Right renal cortex interstitium (tissue), 3 donors: ENCODE data around the gene NPPB. TPM values are rescaled to one million over a fixed set of nuclear protein-coding genes. Genes with fewer than 3 reads are reported as not detected.

ENCODE experiments used
- DNase-seq, 3 donors: peaks; one replicate each; pipeline ENCODE4 v3.0.0-alpha.2; 2013; ENCODE audit warnings: low read depth in 3 of 3, low spot score in 2 of 3
- polyA plus RNA-seq, 3 donors: library from polyadenylated mRNA; unstranded; fragments of 120-200 nt; gene quantifications; one replicate each; pipeline ENCODE4 v1.2.1, GENCODE V29; 2013; ENCODE audit not compliant: insufficient read length in 3 of 3

The NPPB gene
- polyA plus RNA-seq, 3 donors = not detected

DNA sequence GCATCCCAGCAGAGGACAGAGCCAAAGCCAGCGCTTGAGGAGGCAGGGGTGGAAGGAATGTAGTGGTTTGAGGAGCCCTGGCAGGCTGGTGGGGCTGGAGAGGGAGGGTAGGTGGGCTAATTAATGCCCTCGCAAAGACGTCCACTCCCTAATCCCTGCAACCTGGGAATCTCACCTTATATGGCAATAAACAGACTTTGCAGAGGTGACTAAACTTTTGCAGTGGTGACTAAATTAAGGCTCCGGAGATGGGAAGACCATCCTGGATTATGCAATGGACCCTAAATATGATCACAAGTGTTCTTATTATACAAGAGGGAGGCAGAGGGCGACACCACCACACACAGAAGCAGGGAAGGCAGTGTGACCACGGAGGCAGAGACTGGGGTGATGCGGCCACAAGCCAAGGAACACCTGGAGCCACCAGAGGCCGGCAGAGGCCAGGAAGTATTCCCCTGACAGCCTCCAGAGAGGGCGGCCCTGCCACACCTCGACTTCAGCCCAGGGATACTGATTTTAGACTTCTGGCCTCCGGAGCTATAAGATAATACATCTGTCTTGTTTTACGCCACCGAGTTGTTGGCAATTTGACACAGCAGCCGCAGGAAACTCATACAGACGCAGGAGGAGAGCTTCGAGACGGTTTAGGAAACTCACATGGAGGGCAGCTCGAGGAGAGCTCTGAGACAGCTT is 23.1 kb upstream of the NPPB start:
- DNase-seq = no peak

DNA sequence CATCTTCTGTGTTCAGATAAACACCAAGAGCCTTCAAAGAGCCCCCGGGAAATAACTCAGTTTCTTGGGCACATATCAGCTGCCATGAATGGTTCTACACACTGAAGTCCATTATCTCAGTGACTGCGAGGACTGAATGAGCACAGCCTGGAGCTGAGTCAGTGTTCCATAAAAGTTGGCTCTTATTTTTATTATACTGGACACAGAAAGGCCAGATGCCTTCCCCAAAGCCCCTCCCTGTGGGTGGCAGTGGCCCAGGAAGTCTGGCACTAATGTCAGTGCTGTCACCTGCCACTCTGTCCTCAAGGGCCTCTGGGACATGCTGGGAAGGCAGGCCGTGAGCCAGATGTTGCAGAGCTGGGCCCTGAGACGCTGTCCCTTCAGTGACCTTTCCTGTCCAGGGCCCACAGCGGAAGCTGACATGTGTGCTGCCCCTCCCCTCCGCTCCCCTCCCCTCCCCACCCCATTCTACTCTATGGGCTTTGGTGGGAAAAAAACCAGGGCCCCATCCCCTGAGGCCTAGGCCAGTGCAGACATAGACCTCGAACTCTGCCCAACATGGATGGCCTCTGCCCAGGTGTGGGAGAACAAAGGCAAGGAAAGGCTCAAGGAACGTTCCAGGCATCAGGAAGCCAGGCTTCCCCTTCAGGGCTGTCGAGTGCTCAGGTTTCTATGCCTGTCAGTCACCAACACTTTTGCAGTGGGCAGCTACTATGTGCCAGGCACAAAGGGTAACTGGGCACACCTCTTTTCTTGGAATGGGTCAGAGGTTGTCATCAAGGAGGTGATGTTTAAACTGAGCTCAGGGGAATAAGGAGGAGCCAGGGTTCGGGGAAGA is 22.4 kb upstream of the NPPB start:
- DNase-seq = no peak

DNA sequence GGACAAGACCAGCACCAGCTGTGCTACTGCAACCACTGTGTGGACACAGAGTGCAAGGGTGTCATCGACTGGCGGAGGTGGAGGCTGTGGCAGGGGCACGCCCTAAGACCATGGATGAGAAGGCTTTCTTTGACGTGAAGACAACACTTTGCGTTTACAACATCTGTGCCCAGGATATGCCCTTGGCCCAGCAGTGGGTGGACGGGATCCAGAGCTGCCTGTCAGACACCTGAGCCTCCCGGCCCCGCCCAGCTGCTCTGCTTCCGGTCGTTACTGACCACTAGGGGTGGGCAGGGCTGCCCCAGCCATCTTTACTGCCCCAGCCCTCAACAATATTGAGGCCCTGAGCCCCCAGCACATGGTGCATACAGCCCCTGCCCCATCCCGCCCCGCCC is 21.4 kb upstream of the NPPB start:
- no peak for DNase-seq

DNA sequence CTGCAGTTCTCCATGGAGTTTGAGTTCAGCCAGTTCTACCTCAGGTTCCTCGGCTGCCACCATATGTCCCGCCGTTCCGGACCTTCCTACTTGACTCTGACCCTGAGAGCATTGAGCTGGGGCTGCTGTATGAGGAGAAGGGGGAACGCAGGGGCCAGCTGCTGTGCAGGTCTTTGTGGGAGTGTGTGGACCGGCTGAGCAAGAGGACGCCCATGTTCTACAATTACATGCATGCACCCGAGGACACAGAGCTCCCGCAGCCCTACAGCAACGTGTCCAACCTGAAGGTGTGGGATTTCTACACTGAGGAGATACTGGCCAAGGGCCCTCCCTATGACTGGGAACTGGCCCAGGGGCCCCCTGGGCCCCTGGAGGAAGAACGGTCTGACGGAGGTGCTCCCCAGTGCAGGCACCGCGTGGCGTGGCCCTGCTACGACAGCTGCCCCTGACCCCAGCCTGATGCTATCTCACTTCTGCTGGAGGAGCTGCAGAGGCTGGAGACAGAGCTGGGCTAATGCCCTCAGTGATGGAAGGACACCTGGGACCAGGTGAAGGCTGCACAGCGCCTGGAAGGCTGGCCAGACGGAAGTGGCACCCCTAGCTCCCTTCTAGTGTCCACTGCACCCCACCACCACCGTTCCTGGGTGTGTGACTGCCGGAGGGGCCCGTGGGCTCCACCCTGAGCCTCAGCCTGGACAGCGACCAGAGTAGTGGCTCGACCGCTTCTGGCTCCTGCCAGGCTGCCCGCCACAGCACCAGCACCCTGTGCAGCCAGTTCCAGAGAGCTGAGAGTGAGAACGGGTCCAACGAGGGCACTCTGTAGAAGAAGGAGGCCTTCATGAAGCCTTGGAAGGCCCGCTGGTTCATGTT is 20.8 kb upstream of the NPPB start:
- DNase-seq = no peak

DNA sequence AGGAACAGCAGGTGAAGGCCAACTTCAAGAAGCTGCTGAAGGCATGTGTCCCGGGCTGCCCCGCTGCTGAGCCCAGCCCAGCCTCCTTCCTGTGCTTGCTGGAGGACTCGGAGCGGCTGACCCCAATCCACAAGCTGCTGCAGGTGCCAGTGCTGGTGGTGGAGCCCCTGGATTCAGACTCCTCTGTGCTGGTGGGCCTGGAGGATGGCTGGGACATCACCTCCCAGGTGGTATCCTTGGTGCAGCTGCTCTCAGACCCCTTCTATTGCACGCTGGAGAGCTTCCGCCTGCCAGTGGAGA is 20.1 kb upstream of the NPPB start:
- no peak for DNase-seq

DNA sequence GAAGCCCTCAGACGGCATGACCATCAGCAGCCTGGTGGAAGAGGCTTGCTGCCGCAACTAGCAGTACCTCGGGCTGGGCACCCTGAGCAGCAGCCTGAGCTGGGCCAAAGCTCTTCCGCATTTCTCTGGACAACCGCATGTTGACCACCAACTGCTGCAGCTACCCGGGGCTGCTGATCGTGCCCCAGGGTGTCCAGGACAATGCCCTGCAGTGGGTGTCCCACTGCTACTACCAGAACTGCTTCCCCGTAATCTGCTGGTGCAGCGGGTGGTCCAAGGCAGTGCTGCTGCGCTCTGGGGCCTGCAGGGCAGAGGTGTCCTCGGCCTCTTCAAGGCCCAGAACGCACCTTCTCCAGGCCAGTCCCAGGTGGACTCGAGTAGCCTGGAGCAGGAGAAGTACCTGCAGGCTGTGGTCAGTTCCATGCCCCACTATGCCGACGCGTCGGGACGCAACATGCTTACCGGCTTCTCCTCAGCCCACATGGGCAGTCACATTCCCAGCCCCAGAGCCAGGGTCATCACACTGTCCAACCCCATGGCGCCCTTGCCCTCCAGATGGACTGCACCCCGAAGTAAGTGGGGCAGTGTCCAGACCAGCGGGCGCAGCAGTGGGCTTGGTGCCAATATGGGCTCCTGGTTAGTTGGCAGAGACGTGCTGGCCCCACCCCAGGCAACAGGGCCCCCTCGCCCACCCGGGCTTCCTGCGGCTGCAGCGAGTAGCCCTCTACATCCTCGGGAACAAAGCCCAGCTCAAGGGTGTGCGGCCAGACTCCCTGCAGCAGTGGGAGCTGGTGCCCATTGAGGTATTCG is 19.5 kb upstream of the NPPB start:
- no peak for DNase-seq

DNA sequence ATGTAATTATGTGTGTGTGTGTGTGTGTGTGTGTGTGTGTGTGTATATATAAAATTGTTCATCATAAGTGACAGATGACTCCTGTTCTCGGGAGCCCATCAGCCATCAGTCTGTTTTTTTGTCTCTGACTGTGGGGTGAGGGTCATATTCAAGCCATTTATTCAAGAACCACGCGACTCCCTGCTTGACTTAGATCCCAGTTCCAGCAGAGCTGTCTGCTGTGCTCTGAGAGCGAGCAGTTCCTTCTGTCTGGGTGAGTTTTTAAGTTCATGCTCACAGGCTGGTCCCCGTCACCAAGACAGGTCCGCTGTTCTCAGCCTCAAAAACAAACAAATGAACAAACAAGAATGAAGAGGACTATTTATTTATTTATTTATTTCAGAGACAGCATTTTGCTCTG is 18.3 kb upstream of the NPPB start:
- DNase-seq = no peak

DNA sequence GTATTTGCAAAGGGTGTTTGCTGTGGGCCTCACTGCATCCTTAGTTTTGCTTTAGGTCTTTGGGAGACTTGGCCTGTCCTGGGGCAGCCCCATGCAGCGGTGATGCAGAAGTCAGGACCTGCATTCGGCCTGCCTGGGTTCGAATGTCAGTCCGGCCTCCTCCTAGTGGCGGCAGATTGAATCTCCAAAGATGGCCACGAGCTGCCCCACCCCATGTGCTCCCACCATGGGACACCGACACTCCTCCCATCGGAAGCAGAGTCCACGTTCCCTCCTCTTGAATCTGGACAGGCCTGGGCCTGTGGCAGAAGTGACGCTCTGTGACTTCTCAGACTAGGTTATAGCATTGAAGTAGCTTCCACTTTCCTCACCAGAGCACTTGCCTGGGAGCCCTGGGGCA is 16.3 kb upstream of the NPPB start:
- DNase-seq = no peak

DNA sequence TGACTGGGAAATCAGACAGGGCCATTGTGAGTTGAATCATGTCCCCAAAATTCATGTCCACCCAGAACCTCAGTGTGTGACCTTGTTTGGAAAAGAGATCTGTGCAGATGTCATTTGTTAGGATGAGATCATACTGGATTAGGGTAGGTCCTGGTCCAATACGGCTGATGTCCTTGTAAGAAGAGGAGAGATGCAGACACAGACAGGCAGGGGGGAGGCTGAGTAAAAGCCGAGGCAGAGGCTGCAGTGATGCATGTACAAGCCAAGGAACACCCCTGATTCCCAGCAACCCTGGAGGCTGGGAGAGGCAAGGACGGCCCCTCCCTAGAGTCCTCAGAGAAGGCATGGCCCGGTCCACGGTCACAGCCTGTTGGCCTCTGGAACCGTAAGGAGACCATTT is 15.9 kb upstream of the NPPB start:
- no peak for DNase-seq

DNA sequence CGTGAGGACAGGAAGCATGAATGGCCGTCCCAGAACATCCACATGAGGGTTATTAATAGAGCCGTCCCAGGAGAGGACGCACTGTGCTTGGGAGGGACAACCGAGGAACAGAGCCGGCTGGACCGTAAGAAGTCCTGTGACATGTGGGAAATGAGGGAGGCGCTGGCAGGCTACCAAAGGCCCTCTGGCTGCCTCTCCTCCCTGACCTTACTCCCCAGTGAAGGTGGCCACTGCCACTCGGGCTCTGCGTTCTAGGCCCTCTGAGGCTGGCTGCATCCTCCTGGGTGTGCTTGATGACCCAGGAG is 15.5 kb upstream of the NPPB start:
- DNase-seq = no peak

DNA sequence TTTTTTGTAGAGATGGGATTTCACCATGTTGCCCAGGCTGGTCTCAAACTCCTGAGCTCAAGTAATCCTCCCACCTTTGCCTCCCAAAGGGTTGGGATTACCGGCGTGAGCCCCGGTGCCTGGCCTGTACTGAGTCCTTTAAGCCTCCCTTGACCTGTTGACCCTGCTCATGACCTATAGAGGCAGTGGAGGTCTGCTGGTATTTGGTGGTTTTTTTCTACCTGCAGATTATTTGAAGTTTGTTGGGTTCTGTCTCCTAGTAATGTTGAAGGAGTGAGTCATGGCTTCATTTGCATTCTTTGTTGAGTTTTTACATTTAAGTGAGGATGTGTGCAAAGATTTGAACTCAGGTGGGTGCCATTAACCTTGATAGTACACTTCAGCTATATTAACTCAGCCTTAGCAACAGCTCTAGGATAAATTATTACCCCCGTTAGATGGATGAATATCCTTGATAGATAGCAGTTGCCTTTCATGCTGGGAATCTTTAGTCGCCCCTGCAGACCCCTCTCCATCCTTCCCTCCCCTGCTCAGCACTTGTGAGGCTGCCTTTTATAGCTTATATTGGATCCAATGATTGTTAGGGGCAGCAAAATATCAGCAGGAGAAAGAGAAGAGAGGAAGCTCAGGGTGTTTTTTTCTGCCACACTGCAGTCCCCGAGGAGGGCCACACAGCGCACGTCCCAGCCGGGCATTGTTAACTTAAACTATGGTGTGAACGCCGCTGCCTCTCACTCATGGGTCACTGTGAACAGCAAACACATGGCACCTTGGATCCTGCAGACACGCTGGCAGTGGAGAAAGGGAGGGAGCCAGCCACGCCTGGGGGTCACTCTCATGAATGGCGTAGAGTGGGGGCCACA is 14.9 kb upstream of the NPPB start:
- DNase-seq = no peak

DNA sequence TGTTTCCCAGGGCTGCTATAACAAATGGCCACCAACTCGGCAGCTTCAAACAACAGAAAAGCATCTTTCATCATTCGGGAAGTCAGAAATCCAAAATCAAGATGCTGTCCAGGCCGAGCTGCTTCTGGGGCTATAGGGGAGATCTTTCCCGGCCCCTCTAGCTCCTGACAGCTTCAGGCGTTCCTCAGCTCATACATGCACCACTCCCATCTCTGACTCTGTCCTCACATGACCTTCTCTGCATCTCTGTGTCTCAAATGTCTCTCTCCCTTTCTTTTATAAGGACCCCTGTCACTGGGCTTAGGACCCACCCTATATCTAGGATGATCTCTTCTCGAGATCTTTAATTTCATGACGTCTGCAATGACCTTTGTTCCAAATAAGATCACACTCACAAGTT is 13.8 kb upstream of the NPPB start:
- DNase-seq = no peak

DNA sequence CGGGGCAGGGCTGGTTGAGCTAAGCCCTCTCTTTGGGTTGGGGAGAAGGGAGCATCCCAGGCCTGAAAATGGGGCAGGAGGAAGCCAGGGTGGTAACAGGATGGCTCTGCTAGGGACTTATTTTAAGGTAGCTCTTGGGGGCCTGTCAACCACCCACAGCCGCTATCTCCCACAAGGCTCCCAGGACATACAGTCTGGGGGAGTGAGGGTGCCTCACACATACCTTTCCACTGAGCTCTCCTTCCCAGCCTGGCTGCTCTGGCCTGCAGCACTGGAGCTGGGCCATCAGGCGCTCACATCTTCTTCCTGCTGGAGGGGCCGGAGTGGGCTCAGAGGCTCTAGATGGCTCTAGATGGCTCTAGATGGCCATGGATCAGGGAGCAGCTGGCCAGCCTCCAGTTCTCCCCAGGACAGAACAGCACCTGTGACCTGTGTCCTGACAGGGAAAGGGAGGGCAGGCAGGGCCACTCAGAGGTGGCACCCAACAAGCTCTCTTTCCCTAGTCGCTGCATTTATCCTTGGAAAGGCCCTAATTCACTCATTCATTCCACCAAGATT is 11.0 kb upstream of the NPPB start:
- DNase-seq = no peak

DNA sequence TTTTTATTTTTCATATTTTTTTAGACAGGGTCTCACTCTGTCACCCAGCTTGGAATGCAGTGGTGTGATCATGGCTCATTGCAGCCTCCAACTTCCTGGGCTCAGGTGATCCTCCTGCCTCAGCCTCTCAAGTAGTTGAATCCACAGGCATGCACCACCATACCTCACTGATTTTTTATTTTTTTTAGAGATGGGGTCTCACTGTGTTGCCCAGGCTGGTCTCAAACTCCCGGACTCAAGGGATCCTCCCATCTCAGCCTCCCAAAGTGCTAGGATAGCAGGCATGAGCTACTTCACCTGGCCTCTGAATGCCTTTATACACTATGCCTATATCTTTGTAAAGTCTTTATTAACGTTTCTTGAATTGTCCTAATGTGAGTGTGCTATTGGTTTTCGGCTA is 10.4 kb upstream of the NPPB start:
- no peak for DNase-seq

DNA sequence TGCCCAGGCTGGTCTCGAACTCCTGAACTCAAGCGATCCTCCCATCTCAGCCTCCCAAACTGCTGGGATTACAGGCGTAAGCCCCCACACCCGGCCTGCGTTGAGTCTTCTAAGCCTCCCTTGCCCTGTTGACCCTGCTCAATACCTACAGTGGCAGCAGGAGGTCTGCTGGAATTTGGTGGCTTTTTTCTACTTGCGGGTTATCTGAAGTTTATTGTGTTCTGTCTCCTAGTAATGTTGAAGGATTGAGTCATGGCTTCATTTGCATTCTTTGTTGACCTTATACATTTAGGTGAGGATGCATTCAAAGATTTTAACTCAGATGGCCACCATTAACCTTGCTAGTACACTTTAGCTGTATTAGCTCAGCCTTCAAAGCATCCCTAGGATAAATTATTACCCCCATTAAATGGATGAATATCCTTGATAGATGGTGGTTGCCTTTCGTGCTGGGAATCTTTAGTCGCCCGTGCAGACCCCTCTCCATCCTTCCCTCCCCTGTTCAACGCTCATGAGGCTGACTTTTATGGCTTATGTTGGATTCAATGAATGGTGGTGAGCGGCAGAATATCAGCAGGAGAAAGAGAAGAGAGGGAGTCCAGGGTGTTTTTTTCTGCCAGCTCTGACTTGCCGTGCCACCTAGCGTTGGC is 9.7 kb upstream of the NPPB start:
- DNase-seq = no peak

DNA sequence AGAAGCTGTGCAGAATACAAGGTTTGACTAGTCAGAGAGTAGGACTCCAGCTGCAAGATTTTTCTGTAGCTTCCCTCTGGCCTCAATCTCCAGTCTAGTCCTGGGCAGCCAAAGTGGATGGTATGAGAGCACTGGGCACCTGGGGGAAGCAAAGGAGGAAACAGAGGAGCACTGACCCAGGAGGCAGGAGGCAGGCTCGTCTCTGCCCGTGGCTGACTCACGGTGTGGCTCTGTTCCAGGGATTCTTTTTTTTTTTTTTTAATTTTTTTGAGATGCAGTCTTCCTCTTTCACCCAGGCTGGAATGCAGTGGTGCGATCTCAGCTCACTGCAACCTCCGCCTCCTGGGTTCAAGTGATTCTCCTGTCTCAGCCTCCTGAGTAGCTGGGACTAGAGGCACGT is 4.1 kb upstream of the NPPB start:
- DNase-seq = no peak

DNA sequence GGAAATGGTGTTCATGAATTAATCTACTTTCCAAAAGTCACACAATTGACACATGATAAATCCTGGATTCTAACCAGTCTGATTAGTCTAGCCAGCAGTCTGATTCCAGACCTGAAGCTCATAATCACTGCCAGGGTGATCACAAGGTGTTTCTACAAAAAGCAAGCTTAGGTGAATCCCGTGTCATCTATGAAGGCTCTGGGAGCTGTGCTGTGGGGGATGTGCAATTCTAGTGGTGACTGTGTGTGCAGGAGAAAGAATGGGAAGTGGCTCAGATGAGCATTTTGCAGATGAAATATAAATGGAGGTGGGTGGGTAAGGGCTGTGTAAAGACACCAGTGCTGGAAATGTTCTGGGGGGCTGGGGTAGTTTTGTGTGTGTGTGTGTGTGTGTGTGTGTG is 1.8 kb upstream of the NPPB start:
- DNase-seq = no peak

DNA sequence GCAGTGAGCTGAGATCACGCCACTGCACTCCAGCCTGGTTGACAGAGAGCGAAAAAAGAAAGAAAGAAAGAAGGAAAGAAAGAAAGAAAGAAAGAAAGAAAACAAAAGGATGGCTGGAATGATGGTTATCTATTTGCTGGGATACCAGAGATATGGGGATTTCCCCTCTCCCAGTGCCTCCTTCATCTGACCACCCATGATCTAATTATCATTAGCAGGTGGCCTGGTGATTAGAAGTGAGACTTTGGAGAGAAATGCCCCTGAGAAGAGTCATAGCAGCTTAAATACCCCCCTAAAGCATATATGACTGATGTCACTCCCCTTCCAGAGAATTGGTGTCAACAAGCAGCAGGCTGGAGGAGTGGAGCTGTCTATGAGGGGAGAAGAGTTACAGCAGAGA is 1.3 kb upstream of the NPPB start:
- no peak for DNase-seq
